Gastroesophageal sphincter (tissue), 3 donors: ENCODE measurements around the gene CHI3L1.

Source experiments
- POLR2A ChIP-seq, 2 donors: fragments of 450-650 bp; IDR thresholded peaks; one replicate each; pipeline ENCODE4 v1.6.1; 2017; ENCODE audit warnings: antibody characterized with exemption in 2 of 2, mild to moderate bottlenecking in 2 of 2, moderate library complexity in 1 of 2
- TF ChIP-seq, protein P1 (sequence below), 4 experiments: fragments of 200-600 bp in 2 of 4; fragments of 450-650 bp in 2 of 4; sonication (generic) in 1 of 4; IDR thresholded peaks; one replicate each; pipeline ENCODE4 v1.5.1; 2017 to 2019; ENCODE audit warnings: antibody characterized with exemption in 4 of 4, mild to moderate bottlenecking in 2 of 4, moderate library complexity in 2 of 4

DNA sequence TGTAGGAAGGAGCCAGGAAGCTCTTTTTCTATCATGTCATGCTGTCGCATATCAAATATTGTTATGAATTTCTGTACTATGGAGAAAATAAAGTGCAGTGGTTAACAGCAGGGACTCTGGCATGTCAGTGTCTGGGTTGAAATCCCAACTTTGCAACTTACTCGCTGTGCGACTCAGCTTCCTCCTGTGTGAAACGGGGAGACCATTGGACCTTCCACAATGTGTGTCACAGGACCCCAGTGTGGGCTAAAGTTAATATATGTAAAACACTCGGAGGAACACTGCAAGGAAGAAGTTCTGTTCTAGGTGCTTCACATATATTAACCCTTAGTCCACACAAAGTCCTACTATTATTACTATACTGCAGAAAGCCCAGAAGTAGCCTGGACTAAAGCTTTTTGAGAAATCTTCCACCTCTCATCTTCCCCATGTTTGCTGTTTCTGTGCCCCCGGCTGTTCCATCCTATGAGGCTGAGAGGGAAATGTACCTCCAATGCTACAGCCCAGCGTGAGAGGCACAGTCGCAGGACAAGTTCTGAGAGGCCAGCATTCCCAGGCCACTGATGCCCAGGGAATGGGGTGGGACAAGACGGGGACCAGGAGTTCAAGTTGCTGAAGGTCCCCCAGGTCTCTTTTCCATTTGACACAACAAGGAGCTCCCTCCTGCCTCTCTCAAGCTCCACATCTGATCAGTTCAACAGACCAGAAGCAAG is 41.0 kb upstream of the CHI3L1 start:
- TF ChIP-seq, protein P1, sequence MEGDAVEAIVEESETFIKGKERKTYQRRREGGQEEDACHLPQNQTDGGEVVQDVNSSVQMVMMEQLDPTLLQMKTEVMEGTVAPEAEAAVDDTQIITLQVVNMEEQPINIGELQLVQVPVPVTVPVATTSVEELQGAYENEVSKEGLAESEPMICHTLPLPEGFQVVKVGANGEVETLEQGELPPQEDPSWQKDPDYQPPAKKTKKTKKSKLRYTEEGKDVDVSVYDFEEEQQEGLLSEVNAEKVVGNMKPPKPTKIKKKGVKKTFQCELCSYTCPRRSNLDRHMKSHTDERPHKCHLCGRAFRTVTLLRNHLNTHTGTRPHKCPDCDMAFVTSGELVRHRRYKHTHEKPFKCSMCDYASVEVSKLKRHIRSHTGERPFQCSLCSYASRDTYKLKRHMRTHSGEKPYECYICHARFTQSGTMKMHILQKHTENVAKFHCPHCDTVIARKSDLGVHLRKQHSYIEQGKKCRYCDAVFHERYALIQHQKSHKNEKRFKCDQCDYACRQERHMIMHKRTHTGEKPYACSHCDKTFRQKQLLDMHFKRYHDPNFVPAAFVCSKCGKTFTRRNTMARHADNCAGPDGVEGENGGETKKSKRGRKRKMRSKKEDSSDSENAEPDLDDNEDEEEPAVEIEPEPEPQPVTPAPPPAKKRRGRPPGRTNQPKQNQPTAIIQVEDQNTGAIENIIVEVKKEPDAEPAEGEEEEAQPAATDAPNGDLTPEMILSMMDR (IDR thresholded peaks at IDR 0.05), result no peak
- TF ChIP-seq POLR2A (IDR thresholded peaks at IDR 0.05), result no peak
